Skeletal muscle satellite cell (primary cell): ENCODE data around the gene TOGARAM2.

ENCODE experiments used
- H3K27me3 ChIP-seq: 2 replicates; pipeline ENCODE4 v1.7.0; 2013; ENCODE audit warnings: low read length; ENCODE audit not compliant: control insufficient read depth, insufficient read depth
- H3K36me3 ChIP-seq: 2 replicates; pipeline ENCODE4 v1.7.0; 2013; ENCODE audit warnings: mild to moderate bottlenecking, control low read depth, low read length; ENCODE audit not compliant: insufficient read depth
- H3K4me1 ChIP-seq: 2 replicates; pipeline ENCODE4 v1.7.0; 2013; ENCODE audit warnings: low read length; ENCODE audit not compliant: control insufficient read depth, insufficient read depth
- H3K4me2 ChIP-seq: 2 replicates; pipeline ENCODE4 v1.7.0; 2013; ENCODE audit warnings: mild to moderate bottlenecking, low read length
- H3K4me3 ChIP-seq: 2 replicates; pipeline ENCODE4 v1.7.0; 2013; ENCODE audit warnings: low read length
- H3K9ac ChIP-seq: 2 replicates; pipeline ENCODE4 v1.7.0; 2013; ENCODE audit warnings: mild to moderate bottlenecking, low read depth, low read length, moderate library complexity
- H3K9me3 ChIP-seq: replicated peaks from 2 replicates; pipeline ENCODE4 v1.7.0; 2013; ENCODE audit warnings: mild to moderate bottlenecking, control low read depth, low read length

The TOGARAM2 gene

DNA sequence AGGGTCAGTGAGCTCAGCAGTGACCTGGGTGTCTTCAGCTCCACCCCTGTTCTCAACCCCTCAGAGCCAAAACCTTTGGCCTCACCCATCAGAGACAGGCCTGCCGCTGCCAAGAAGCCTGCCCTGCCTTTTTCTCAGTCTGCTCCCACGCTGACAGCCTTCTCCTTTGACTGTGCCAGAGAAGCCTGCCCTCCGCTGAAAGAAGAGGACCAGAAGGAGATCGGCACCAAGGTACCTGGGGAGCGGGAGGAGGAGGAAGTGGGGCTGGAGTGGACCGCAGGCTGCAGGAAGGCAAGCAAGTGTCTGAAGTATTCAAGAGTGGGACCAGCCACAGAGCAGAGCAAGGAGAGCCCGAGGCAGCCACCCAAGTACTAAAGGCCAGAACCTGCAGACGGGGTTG lies 33.2 kb downstream of the TOGARAM2 start:
- Histone ChIP-seq H3K27me3 (no peaks in the 10 kb centered on the region), H3K9ac (peak overlapping the region; percentile 5), H3K4me1 (peaks cover 68% of the 10 kb centered on the region)

DNA sequence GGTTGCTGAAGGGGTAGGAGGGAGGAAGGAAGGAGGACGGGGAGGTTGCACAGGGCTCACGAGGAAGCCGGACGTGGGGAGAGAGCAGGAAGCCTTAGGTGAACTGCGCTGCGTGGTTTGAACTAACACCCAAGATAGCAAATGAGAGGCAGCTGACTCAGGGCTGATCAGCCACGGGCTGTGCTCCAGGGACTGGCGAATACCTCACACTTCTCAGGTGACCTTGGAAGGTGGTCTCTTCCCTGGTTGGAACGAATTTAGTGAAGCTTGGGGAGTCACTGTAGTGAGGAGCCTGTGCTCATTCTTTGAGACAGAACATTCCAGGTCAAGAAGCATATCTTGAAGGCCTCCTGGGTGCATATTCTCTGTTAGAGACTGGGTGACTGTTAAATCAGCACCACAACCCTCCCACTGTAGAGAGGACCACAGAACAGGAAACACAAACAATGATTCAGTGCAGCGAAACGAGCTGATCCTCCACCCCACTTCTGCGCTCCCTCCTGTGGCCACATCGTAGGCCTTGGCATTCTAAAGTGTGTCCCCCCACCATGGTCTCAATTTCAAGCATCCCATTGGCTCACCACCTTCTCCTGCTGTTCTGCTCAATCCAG lies 33.8 kb downstream of the TOGARAM2 start:
- Histone ChIP-seq H3K4me3 (peak overlapping the region; percentile 13), H3K4me2 (peak overlapping the region; percentile 72), H3K9ac (peak overlapping the region; percentile 5), H3K9me3 (no peaks in the 10 kb centered on the region), H3K27me3 (peaks cover 5% of the 10 kb centered on the region), H3K4me1 (peaks cover 68% of the 10 kb centered on the region), H3K36me3 (no peaks in the 10 kb centered on the region)

More for the DNA sequence above, 33.2 kb downstream of the TOGARAM2 start:
- Histone ChIP-seq H3K4me3 (peak overlapping the region; percentile 13), H3K4me2 (peak overlapping the region; percentile 72), H3K36me3 (no peaks in the 10 kb centered on the region), H3K9me3 (no peaks in the 10 kb centered on the region)

DNA sequence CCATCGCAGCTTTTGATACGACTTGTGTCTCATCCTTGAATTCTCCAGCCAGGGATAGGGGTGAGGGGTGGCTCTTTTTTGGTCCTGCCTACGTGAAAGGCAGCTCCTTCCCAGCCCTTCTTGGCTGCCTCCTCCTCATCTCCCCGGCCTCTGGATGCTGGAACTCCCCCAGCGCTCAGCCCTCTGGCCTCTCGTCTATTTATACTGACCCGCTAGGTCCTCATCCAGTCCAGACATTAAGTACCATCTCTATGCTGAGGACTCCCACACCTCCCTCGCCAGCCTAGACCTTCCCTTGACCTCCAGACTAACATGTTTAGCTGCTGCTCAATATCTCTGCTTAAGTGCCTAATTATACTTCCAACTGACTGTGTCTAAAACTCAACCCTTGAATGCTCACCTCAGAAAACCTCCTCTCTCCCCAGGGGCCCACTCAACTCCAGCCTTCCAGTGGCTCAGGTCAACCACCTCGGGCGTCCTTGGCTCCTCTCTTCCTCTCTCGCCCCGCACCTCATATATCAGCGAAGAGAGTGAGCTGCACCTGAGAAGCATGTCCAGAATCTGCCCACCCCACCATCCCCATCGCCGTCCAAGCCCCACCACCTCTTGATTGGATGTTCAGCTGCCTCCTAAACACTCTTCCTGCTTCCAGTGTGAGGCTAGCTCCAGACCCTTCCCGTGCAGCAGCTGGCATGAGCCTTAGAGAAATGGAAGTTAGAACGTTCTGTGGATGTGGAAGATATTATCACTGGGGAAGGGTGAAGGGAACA lies 34.8 kb downstream of the TOGARAM2 start:
- Histone ChIP-seq H3K4me2 (peak overlapping the region; percentile 72), H3K9ac (no peak overlapping the region), H3K4me1 (peaks cover 62% of the 10 kb centered on the region), H3K36me3 (no peaks in the 10 kb centered on the region), H3K27me3 (peaks cover 5% of the 10 kb centered on the region), H3K9me3 (no peaks in the 10 kb centered on the region), H3K4me3 (no peak overlapping the region)

DNA sequence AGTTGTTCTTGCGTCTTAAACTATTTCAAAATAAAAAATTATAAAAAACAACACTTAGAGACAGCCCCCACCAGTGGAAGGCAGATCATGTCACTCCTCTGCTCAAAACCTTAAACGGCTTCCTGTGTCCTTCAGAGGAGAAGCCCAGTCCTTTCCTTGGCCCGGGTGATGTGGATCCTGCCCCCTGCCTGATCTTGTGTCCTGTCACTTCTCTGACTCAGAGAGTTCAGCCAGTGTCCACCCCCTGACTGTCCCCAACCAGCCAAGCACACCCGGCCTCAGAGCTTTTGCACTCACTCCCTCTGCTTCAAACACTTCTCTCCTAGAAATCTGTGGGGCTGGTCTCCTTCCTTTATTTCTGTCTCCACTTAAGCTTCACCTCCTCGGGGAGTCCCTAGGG lies 35.4 kb downstream of the TOGARAM2 start:
- peaks cover 5% of the 10 kb centered on the region for H3K27me3 ChIP-seq
- H3K36me3 ChIP-seq: no peaks in the 10 kb centered on the region
- H3K9me3 ChIP-seq: no peaks in the 10 kb centered on the region
- no peak overlapping the region for H3K4me3 ChIP-seq
- H3K9ac ChIP-seq: no peak overlapping the region
- peak overlapping the region; percentile 15 for H3K4me2 ChIP-seq
- H3K4me1 ChIP-seq: peaks cover 56% of the 10 kb centered on the region

DNA sequence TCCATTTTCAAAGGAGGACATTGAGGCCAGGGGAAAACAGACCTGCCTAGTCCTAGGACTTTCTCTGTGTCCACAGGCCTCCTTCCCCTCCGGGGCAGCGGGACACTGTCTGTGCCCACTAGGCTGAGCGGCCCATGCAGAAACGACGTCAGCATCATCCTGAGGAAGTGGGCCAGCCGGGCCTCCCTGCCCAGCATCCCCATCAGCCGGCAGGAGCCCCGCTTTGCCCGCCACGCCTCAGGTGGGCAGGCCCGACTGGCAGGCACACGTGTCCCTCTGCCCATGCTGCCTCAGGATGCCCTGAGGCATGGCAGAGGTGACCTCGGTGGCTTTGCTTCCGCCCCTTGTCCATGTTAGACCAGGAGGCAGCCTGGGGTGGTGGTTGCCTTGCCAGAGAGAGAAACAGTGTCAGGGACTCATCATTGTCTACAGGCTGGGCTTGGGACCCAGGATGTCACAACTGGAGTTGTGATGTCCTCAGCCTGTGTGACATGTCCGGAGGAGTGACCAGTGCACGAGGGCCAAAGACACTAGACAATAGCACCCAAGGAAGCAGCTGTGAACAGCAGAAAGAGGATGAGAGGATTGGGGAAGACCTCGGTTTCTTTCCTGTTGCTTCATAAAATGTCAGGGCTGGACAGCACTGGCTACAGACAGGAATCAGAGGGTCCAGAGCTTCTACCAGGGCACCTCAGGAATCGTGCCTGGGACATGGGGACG lies 36.8 kb downstream of the TOGARAM2 start:
- Histone ChIP-seq H3K4me1 (peaks cover 42% of the 10 kb centered on the region), H3K4me3 (no peak overlapping the region), H3K9ac (no peak overlapping the region), H3K36me3 (no peaks in the 10 kb centered on the region), H3K27me3 (peaks cover 5% of the 10 kb centered on the region), H3K4me2 (no peak overlapping the region), H3K9me3 (no peaks in the 10 kb centered on the region)

DNA sequence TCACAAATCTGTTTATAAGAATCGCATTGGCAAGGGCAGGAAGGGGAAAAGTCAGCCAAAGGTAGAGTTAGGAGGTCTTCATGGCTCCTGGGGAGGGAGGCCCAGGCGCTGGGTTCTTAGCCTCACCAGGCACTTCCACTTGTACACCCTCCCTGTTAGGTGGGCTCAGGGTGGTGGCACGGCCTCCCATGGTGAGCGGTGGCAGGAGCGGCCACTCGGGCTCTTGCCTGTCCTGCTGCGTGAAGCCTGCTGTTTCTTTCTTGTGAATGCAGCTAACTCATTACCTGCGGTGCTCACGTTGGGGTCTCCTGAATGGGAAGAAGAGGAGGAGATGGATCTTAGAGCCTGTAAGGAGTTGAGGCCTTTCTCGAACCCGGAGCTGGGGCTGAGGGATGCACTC lies 40.8 kb downstream of the TOGARAM2 start:
- Histone ChIP-seq H3K9me3 (no peaks in the 10 kb centered on the region), H3K4me2 (no peak overlapping the region), H3K36me3 (no peaks in the 10 kb centered on the region), H3K27me3 (peaks cover 12% of the 10 kb centered on the region), H3K9ac (no peak overlapping the region), H3K4me3 (no peak overlapping the region), H3K4me1 (peaks cover 2% of the 10 kb centered on the region)

DNA sequence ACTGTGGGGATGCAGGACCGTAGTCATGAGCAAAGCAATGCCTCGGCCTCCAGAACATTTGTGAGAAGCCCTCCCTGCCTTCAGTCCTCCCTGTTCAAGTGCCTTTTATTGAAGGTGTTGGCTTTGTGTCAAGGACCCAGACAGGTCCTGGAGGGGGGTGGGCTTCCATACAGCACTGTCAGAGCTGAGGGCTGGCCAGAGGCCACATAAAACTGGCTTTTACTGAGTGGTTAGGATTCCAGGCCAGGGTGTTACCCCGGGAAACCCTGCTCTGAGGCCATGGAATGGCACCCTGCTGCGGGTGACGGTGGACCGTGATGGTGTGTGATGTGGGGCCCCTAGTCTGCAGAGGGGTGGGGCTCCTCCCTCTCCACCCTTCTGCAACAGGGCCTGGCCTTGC lies 41.6 kb downstream of the TOGARAM2 start:
- H3K4me1 ChIP-seq: no peaks in the 10 kb centered on the region
- peaks cover 14% of the 10 kb centered on the region for H3K27me3 ChIP-seq
- H3K9ac ChIP-seq: no peak overlapping the region
- H3K4me2 ChIP-seq: no peak overlapping the region
- no peaks in the 10 kb centered on the region for H3K9me3 ChIP-seq
- no peak overlapping the region for H3K4me3 ChIP-seq
- H3K36me3 ChIP-seq: no peaks in the 10 kb centered on the region

DNA sequence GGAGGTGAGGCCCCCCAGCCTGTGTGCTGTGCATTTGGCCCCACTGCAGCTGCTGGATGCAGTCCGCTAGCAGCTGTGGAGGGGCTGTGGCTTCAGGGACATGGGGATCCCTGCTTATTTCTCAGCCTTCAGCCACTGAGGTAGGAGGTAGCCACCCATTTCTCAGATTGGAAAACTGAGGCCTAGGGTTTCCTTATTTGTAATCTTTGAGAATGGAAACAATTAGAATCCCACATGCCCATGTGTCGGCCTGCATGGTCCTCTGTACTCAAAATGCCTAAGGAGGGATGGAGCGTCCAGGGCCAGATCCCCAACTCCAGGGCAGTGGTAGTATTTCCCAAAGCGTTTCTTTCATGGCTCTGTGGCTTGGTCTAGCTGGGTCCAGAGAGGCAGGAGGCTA lies 42.1 kb downstream of the TOGARAM2 start:
- Histone ChIP-seq H3K36me3 (no peaks in the 10 kb centered on the region), H3K4me2 (no peak overlapping the region), H3K9me3 (no peaks in the 10 kb centered on the region), H3K4me1 (no peaks in the 10 kb centered on the region), H3K27me3 (peaks cover 14% of the 10 kb centered on the region), H3K4me3 (no peak overlapping the region), H3K9ac (no peak overlapping the region)

DNA sequence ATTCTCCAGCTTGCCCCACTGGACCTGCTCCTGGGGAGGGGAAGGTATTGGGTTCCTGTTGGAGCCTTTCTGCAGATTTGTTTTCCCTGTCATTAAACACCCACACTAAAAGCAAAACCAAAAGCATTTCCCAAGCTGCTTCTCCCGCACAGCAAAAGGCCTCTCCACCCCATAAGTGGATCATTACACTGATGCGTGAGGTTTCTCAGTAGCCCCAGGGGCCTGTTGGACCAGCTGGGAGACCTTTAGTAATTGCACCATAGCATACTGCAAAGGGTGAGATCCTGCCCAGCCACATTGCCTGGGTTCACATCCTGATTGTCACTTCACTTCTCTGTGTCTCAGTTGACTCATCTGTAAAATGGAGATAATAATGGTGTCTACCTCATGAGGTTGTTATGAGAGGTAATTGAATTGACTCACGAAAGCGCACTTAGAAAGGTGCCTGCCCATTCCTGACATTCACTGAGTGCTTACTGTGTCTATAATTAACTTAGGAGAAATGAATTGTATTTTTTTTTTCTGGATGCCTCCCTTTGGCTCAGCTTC lies 43.9 kb downstream of the TOGARAM2 start:
- Histone ChIP-seq H3K9ac (no peak overlapping the region), H3K27me3 (peaks cover 9% of the 10 kb centered on the region), H3K9me3 (no peaks in the 10 kb centered on the region)

DNA sequence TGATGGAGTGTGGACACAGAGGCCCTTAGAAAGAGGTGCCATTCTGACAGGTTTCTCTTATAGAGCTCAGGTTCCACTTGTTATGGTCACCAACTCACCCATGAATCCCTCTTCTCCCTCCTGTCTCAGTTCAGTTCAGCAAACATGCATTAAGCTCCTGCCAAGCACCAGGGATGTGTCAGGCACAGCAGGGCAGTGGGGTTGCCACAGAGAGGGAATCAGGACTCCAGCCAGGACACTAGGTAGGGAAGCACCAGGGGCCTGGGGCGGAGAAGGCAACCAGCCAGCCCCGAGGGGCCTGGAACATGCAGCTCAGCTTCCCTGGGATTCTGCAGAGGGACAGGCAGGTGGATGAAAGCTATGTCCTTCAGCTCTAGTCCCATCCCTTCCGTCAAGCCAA lies 44.6 kb downstream of the TOGARAM2 start:
- peaks cover 13% of the 10 kb centered on the region for H3K27me3 ChIP-seq
- H3K9ac ChIP-seq: no peak overlapping the region
- no peak overlapping the region for H3K4me3 ChIP-seq
- no peaks in the 10 kb centered on the region for H3K4me1 ChIP-seq
- H3K9me3 ChIP-seq: no peaks in the 10 kb centered on the region
- H3K36me3 ChIP-seq: no peaks in the 10 kb centered on the region
- H3K4me2 ChIP-seq: no peak overlapping the region

More for the DNA sequence above, 43.9 kb downstream of the TOGARAM2 start:
- no peak overlapping the region for H3K4me3 ChIP-seq
- no peak overlapping the region for H3K4me2 ChIP-seq
- no peaks in the 10 kb centered on the region for H3K36me3 ChIP-seq
- H3K4me1 ChIP-seq: no peaks in the 10 kb centered on the region

DNA sequence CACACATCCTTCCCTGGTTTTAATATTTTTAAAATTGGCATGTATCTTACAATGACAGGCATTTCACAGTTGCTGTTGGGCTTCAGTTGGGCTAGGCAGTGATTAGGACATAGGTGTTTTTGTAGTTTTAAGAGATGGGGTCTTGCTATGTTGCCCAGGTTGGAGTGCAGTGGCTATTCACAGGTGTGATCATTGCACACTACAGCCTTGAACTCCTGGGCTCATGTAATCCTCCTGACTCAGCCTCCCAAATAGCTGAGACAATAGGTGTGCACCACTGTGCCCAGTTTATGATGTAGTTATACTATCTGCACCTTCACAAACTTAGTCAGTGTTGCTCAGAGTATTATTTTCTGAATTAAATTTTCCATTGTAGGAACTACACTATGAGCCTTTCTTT lies 49.9 kb downstream of the TOGARAM2 start:
- H3K4me3 ChIP-seq: no peak overlapping the region
- no peaks in the 10 kb centered on the region for H3K9me3 ChIP-seq

More for the DNA sequence above, 49.9 kb downstream of the TOGARAM2 start:
- H3K9ac ChIP-seq: no peak overlapping the region
- peaks cover 9% of the 10 kb centered on the region for H3K4me1 ChIP-seq
- H3K36me3 ChIP-seq: no peaks in the 10 kb centered on the region
- no peak overlapping the region for H3K4me2 ChIP-seq
- H3K27me3 ChIP-seq: peaks cover 12% of the 10 kb centered on the region
